ENCODE measurements around the gene TCEA3.
"Not testable (repeated sequence)": the region's sequence is repeated elsewhere in the genome, so short reads cannot be mapped to it uniquely, and the experiment has no call there.

TCEA3 gene

GRCh38 chr1:23385119-23385621 is 39.4 kb downstream of the TCEA3 start:
- DNase-seq: no peak

GRCh38 chr1:23384312-23385058 is 40.1 kb downstream of the TCEA3 start:
- DNase-seq: no peak

DNA sequence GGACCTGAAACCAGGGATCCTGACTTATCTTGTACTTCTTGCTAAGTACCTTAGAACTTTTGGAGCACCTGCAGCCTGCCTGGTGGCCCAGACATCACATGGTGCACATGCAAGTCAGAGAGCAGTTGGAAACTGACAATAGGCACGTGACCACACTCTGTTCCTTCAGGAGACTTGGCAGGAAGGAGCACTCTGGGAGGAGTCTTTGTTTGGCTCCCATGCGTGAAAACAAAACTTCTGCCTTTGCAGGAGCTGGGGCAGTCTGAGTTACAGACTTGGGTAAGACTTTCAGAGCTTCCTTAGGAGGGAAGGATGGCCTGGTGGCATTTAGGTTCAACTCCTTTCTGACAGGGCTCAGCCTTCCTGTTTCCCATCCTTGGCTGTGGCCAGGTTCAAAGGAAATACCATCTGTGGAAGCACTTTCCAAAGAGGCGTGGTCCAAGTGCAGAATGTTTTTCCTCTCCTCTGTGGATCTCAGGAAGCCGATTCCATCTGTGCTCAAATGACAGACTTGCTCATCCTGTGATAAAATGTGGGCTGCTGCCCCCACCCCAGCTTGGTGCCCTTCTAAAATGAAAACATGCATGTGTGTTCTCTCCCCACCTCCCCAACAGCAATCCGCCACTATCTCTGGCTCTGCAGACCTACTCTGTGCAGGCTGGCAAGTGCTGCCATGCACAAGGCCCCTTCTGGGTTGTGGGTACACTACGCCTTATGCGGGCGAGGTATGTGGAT is 40.8 kb downstream of the TCEA3 start:
- no peak for DNase-seq

DNA sequence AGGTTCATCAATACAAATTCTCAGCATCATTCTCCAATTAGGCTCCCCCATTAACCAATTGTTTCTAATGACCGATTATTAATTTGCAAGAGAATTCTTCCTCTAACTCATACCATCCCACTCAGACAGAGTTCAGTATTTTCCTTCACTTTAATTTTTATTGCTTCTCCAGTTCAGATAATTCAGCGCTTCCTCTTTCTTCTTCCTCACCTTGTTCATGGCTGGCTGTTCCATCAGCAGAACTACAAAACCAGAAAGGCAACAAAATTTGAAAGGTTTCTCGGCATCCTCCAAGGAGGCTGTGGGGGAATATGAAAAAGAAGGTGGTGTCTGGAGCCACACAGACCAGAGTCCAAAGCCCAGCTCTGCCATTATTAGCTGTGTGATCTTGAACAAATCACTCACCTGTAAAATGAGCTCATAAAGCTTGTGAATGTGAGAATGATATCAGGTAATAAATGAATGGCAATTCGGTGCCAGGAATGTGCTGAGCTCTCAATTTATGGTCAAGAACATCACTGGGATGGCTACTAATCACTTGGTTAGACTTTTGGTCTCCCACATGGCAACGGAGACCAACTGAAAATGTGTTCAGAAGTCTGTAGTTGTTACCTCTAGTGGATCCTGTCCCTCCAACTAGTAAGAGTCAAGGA is 43.2 kb downstream of the TCEA3 start:
- DNase-seq: no peak

DNA sequence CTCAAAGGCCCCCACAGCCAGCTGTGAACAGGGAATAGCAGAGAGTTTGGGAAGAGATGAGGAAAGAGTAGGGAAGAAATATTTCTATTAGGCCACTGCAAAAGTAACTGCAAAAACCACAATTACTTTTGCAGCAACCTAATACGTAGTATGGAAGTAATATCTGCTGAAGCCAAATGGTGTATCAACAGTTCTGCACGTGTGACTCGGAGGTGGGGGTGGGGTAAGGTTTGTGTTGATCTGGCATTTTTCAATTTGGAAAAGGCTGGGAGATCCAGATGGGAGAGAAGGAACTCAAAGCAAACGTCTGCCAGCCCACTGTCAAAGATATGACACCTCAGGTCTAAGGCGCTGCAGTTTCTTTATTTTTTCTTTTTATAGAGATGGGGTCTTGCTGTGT is 43.8 kb downstream of the TCEA3 start:
- DNase-seq: no peak

DNA sequence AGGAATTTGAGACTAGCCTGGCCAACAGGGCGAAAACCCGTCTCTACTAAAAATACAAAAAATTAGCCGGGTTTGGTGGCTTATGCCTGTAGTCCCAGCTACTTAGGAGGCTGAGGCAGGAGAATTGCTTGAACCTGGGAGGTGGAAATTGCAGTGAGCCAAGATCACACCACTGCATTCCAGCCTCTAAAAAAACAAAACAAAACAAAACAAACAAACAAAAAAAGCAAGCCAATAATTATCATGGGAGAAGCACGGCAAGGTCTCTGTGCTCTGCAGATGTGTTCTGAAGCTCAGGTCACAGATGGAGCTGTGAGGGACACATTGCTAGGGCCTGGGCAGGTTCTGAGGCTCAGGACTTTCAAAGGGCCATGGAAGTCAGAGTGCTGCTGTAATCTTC is 44.3 kb downstream of the TCEA3 start:
- DNase-seq: not testable (repeated sequence)

DNA sequence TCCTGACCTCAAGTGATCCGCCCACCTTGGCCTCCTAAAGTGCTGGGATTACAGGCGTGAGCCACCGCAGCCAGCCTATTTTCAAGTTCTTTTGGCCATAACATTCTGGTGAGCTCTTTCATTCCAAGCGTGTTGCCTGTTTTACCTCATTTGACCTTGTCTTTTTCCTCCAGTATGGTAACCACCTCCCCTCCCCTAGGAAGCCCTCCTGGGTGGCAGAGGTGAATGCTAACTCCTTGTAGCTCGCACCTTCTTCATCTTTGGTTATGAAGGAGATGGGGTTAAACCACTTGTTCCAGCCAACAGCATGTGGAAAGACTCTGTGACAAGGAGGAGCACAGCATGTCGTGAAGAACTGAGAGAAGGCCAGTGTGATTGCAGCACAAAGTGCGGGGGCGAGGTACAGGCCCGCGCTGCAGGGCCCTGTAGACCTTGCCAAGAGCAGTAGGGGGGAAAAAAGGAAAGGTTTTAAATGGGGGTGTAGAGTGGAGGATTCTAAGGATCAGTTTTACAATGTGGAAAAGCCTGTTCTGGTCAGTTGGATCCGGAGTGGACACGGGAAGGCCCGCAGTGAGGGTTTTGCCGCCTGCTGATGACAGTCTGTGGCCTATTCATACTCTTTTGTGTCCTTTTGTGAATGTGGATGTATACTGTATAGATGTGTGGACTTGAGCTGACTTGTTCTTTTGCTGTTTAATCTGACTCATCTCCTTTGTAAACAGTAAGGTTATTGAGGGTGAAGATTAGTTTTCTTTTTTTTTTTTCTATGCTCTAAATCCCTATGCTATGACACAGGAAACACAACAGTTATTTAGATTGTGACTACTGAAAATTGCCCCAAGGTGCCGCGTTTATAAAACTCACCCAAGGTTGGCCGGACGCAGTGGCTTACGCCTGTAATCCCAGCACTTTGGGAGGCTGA is 47.4 kb downstream of the TCEA3 start:
- peak; percentile 76 for DNase-seq

- not testable (repeated sequence) for DNase-seq
Observed at GRCh38 chr1:23374079-23374735, 50.3 kb downstream of the TCEA3 start.

DNA sequence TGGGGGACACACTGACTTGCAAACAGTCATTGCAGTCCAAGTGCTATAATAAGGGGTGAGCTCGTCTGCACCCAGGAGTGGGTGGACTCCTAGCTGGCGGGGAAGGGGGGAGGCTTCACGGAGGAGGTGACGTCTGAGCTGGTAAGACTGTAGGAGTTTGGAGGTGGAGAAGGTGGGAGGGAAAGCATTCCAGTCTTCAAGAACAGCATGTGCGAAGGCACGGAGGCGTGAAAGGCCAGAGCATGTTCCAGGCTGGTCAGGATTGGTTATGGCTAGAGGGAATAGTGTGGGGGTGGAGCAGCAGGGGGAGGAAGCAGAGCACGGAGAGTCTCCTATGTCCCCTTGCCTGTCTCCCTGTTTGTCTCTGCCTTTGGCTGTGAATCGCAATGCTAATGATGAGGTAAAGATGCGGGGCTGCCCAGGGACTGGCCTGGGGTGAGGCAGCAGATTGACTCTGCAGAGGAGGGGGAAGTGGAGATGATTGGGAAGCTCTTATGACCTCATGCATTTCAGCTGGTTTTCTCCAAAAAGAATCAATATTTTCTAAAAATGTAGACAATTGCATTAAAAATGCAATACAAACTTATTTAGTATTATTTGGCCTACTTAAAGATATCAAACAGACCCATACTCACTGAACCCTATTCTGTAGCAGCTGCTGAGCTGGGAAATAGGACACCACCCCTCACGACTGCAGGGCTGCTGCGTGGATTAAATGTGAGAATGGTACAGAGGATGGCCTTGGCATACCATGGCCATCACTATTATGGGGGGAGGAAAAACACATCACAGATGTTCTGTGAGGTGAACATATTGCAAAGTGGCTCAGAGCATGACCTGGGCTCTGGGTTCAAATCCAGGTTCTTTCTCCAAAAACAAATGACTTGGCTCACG is 52.3 kb downstream of the TCEA3 start:
- no peak for DNase-seq

DNA sequence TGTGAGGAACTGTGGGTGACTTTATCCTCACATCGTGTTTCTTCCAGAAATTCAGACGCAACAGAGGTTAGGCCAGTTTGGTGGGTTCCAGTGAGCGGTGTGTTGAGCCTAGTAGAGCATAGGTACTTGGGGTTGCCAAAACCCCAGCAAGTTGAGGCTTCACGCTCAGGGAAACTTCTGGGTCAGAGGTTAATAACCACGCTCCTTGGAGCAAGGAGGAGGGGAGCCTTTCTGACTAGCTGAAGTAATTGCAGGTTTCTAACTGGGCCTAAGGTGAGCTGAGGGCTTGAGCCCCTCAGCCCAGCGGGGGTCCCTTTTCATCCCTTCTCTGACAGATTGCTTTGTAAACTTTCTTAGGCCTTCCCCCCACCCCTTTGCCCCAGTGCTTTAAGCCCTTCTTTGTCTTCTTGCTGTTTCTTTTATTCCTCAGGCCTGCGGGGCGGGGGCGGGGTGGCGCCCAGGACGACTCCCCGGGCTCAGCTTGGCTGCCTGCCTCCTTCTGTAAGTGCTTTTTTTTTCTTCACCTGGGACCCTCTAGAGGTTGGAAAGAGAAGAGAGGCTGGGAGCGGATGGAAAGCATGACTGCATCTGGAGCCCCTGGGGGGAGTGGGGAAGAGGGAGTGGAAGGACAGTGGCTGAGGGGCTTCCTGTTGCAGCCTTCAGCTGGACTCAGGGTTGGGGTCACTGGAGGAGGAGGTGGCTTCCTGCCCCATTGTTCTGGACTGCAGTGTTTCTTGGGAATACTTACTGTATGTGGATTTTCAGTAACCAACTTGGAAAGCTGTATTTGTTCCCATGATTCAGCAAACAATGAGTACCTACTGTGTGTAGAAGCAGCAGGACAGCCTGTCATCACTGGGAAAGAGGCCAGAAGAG is 53.6 kb downstream of the TCEA3 start:
- DNase-seq: no peak

DNA sequence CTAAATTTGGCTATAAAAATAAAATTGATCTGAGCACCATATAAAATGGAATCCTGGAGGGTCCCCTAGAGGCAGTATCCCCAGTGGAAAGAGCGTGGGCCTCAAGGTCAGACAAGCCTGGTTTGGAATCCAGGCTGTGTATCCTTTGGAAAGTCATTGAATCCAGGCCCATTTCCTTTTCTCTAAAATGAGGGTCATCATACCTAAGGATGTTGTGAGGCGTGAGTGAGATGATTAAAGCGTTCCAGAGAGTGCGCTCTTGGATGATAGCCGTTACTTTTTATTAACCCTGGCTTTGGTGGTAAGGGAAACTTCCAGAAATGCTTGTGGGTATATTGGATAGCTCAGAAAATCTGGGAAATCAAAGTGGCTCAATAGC is 54.2 kb downstream of the TCEA3 start:
- no peak for DNase-seq

GRCh38 chr1:23369335-23370013 is 55.1 kb downstream of the TCEA3 start, which contains the start of gene ZNF436:
Gene ZNF436, minus strand, starts transcription at chr1:23369836. Its CDS starts 1,831 bp downstream, at chr1:23368005.
- peak; percentile 75 for DNase-seq

- DNase-seq: peak; percentile 72
Observed at GRCh38 chr1:23368562-23369334, 55.8 kb downstream of the TCEA3 start.

DNA sequence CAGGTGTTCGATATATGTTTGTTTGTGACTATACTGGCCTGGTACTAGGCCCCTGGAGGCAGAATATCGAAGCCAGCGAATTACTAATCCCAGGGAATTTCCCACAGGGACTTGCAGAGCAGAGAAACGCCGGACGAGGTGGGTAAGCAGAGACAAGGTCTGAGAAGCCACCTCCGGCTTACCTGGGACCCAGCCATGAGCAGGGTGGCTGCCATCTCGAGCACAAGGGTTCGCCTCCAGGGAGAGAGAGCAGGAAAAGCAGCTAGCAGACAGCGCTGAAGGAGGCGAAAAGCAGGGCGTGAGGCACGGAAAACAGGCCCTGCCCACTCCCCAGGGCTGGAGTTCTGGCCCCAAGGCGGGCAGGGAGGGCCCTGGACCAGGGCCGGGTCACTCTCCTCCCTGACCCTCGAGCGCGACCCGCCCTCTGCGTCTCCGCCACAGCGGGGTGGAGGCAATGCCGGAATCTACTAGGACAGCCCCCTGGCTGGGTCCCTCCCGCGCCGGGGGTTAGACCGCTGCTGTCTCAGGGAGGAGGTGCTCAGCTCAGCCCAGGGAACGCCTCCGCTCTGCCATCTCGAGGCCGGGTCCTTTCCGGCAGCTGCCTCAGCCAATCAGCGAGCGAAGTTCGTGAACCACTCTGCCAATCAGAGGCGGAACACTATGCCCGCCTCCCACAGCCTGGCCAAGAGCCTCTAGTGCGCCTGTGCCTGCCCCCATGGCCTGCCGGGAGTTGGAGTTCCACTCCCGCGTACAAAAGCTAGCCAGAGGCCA is 56.6 kb downstream of the TCEA3 start:
- peak; percentile 96 for DNase-seq

DNA sequence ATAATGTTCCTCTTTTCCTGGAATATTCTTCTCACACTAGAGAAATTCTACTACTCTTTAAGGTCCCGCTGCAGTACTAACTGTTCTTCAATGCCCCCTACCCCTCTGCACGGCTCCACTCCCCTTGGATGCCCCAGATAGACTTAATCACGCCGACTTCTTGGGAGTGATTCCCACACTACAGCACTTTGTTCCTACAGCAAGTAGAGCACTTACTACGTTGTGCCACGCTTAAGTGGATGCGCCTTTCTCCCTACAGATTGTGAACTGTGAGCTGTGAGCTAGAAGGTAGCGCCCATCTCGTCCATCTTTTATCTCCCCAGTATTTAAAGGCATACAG is 57.1 kb downstream of the TCEA3 start:
- no peak for DNase-seq

GRCh38 chr1:23366598-23366997 is 58.0 kb downstream of the TCEA3 start:
- DNase-seq: no peak

DNA sequence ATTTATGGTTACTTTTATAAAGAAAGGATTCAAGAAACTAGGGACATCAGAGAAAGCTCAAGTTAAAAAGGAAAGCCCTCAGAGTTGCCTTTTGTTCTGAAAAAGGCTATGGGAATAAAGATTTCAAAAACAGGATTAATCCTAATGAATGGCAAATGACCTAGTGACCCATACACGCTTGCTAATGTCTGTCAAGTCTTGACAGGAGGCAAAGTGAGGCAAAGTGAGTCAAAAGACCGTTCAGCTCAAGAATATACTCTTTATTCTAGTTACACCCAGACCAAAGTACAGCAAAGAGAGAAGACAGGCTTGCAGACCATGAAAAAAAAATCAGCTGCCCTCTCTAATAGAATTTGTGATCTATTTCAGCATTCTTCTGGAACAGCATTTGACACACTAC is 58.4 kb downstream of the TCEA3 start:
- DNase-seq: no peak

DNA sequence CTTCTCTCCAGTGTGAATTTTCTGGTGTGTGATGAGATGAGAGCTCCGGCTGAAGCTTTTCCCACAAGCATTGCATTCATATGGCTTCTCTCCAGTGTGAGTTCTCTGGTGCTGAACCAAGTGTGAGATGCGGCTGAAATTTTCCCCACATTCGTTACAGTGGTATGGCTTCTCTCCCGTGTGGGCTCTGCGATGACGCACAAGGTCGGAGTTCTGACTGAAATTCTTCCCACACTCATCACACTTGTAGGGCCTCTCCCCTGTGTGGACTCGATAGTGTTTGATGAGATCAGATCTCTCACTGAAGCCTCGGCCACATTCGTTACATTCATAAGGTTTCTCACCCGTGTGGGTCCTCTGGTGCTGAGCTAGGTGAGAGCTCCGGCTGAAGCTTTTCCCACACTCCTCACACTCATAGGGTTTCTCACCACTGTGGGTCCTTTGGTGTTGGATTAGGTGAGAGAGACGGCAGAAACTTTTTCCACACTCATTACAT is 62.3 kb downstream of the TCEA3 start:
- DNase-seq: no peak

Measured in DMS153 (cell line).